NOMO-1 treated with DMSO at 0.1 percent for 48 hours (cell line): ENCODE data around the gene TMEM185B.

ENCODE experiments used
- DNase-seq: peaks from one replicate; lab custom pipeline; 2025; ENCODE audit not compliant: unreplicated experiment; lab: John Stamatoyannopoulos, UW

TMEM185B gene

GRCh38 chr2:120231974-120232635, 8.9 kb upstream of the TMEM185B start:
- DNase-seq, result peak; percentile 37

DNA sequence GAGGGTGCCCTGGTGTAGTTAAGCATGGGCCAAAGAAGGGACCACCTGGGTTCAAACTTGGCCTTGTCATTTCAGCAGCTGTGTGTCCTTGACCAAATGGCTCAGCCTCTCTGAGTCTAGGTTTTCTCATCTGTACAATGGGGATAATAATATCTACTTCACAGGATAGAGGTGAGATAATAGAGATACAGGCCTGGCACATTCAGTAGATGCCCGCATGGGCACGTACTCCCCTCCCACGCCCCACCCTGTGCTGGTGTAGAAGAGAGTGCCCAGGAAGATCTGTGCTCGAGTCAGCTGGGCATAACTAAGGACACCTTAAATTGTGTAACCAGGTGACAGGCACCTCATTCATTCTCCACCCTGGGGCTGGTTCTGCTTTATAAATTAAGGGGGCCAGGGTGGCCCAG, 8.4 kb upstream of the TMEM185B start:
- DNase-seq, result no peak

DNA sequence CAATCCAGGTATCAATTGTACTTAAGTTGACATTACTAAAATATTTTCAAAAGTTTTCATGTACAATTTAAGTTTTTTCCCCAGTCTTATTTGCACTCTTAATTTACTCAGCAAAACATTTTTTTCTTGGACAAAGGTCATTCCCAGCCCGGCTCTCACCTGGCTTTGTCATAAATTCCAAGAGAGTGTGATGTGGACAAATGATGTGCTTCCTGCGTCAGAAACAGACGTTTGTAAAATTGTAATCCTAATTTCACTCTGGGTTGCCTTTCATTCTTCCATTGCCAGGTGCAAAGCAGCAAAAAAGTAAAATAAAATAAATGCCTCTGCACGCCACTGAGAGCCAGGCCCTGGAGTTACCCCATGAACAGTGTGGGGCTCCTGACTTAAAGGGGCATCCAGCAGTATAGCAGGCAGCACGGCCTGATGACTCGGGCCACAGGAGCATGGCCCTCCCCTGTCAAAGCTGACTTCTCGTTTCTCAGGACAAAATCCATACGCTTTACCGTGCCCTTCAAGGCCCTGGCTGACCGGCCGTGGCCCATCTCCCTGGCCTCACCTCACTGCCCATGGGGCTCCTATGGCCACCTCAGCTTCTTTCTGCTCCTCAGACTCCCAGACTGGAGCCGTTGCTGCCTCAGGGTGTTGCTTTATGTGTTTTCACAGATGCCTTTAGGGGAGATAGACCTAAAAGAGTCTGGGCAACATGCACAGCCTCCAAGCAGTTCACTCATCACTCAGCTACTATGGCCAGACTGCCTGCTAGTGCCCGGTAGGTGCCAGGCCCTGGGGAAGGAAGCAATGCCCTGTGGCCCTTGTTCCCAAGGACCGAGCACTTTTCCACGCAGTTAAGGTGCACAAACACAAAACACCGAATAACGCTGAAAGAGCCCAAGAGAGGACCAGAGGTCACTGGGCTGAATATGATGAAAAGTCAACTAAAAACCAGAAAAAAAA, 7.6 kb upstream of the TMEM185B start:
- no peak for DNase-seq

DNA sequence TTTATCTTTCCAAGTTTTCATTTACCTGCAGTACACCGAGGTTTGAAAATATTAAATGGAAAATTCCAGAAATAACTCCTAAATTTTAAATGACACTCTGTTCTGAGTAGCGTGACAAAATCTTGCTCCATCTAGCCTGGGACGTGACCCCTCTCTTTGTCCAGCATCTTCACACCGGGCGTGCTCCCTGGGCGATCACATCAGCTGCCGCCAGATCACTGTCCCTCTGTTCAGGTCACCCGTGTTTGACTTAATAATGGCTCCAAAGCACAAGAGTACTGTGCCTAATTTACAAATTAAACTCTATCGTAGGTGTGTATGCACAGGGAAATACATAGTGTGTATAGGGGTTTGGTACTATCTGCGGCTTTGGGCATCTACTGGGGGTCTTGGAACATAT, 6.1 kb upstream of the TMEM185B start:
- DNase-seq, result no peak

- DNase-seq, result peak; percentile 2
These were observed 5.3 kb upstream of the TMEM185B start for GRCh38 chr2:120228503-120228902.

DNA sequence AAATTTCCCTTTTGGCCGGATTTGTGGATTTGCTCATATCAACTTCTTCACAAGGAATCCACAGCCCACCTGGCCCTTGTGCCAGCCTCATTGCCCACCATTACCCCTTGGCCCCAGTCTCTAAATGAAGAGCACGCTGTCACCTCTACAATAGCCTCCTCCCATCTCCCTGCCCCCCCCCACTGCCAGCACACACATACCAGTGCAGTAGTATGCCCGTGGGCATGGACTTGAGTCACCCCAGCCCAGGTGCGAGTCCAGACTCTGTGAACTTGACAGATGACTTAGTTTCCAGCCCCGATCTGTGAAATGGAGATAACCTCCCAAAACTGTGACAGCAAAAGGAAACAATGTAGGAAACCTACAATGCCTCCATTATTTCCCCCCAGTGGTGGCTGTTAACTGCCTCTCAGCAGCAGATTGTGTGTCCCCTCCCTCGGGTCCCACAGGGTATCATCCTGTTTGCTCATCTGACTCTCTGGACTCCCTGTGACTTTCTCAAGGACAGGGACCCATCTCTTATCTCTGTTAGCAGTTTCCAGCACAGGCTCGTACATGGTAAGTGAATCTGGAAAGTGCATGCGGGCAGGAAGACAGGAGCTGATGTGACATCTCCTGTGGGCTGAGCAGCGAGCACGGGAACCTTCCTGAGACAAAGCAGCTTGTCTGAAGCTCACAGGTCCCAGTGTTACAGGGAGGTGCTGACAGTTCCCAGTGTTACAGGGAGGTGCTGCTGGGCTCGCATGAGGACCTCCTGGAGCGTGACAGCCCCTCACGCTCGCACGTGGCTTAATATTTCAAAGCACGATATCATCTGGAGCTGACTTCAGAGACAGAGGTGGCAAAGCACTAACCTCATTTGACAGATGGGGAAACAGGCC, 4.2 kb upstream of the TMEM185B start:
- no peak for DNase-seq

- no peak for DNase-seq
These were observed 3.1 kb upstream of the TMEM185B start for GRCh38 chr2:120226316-120226715.

GRCh38 chr2:120225549-120226065, 2.4 kb upstream of the TMEM185B start:
- DNase-seq, result no peak

GRCh38 chr2:120224735-120225548, 1.7 kb upstream of the TMEM185B start:
- DNase-seq, result no peak

DNA sequence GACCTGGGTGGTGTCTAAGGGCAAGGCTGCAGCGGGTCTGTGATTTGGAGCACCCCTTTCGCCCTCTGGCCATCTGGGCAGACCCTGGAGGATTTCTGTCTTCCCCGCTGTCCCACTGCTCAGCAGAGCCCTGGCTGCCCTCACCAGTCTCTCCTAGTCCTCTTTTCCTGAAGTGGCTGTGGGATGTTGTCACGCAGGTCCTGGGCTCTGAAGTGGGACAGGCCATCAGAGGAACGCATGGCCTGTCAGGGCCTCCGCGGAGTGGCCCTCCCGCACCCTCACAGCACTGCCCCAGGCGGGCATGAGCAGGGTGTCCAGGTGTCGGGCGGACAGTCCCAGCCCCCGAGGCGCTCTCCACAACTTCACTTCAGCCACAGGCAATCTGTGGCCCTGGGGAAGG, 1.1 kb upstream of the TMEM185B start:
- DNase-seq, result no peak

- no peak for DNase-seq
These were observed 790 bp downstream of the TMEM185B start for GRCh38 chr2:120222186-120223033.

DNA sequence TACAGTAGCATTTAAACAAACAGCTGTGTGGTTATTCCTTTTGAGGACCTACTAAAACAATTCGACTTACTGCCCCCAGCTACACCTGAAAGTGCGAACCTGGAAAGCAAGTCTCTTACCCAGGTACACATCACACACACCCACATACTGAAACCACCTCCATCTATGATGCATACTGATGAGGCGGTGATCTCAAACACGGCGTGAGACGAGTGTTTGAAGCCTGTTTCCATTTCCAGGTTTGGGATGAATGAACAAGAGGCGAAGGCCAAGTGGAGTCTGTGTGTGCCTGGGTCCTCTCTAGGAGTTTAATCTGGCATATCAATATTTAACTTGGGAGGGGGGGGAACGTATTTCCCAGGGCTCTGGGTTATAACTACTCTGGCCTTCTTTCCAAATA, 1.6 kb downstream of the TMEM185B start:
- no peak for DNase-seq

DNA sequence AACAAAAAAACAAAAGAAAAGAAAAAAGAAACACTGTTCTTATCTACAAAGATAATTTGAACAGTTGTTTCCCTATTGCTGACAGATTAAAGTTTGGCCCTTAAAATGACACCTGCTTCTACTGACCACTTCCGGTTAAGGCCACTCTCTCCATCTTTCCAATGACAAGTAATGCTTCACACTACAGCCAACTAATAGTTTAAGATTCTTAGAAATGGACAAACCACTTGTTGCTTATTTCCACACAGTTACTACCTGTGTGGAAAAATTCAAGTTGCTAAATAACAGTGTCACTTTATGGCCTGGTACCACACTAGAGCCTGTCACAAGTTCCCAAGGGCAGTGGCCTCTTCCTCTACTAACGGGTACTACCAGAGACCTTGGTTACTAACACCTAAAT, 2.4 kb downstream of the TMEM185B start:
- DNase-seq, result no peak

GRCh38 chr2:120219766-120220165, 3.4 kb downstream of the TMEM185B start:
- no peak for DNase-seq

- no peak for DNase-seq
These were observed 3.9 kb downstream of the TMEM185B start for GRCh38 chr2:120219291-120219690.

GRCh38 chr2:120218181-120218580, 5.0 kb downstream of the TMEM185B start:
- no peak for DNase-seq

GRCh38 chr2:120210270-120210693, 12.9 kb downstream of the TMEM185B start:
- no peak for DNase-seq

DNA sequence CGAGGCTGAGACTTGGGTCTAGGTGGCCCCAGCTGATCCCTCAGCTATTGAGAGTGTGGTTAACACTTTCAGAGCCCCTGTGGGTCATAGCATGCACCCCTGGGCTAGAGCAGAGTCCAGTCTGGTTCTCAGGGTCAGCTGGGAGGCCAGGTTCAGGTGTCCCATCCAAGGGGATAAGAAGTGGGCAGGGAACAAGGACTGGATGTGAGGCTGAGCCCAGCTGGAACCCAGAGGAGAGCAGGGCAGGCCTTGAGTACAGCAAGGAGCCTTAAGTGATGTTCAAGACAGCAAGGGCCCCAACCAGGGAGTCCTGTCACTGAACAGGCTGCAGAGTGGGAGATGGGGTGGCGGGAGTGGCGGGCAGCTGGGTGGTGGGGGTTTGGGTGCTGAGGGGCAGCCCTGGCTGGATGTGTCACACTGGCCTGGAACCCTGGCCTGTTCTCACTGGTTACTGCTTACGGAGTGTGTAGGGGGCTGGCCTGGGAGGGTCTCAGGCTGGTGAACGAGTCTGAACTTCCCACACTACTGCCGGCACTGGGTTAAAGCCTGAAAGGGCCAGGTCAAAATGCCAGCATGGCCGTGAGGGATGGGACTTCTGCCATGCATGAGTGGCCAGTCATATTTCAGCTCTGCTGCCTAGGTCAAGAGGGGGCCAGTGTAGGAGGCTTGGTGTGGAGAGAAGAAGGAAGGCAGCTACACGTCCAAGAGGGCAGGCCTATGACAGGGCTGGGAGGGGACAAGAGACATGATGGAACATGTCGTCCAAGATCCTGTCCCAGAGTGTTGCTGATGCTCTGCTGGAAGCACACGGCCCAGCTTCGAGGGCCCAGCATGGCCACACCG, 13.6 kb downstream of the TMEM185B start:
- DNase-seq, result no peak
